Erythroblast (primary cell): ENCODE results near the gene GARRE1.

ENCODE experiments used
- GATA1 ChIP-seq: IDR thresholded peaks from 2 replicates; pipeline ENCODE4 v1.6.1; 2011; ENCODE audit warnings: low read depth, mild to moderate bottlenecking, control low read depth, low read length, moderate library complexity
- POLR2A ChIP-seq: IDR thresholded peaks from 2 replicates; pipeline ENCODE4 v1.6.1; 2011; ENCODE audit warnings: mild to moderate bottlenecking, low read length

DNA sequence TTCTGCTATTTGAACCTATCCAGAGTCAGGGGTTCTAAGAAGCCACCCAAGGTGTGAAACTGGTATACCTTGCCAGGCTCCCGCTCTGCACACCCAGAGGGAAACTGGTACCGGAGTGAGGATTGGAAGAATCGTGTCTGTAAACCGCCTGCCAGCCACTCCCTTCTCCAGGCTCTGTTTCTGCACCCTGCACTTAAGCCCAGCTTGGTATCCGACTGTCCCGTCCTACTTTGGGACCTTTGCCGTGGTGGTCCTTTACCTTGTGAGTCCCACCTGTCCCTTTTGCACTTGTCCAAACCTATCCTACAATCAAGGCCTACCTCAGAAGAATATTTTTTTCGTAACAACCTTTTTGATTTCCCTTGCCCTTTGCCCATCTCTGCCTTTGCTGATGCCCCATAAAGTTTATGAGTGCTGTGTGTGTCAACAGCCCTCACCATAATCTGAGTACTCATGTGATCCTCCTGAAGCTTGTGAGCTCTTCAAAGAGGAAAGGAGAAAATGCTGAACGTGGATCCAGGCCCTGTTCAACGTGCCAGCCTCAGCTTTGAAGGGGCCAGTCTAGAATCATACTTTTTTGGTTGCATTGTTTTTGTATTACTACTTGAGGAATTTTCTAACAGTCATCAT lies 44.7 kb downstream of the GARRE1 start:
- TF ChIP-seq POLR2A (no peak), GATA1 (no peak)
